ENCODE measurements around the gene TIPIN.

Gene TIPIN, protein sequence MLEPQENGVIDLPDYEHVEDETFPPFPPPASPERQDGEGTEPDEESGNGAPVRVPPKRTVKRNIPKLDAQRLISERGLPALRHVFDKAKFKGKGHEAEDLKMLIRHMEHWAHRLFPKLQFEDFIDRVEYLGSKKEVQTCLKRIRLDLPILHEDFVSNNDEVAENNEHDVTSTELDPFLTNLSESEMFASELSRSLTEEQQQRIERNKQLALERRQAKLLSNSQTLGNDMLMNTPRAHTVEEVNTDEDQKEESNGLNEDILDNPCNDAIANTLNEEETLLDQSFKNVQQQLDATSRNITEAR

GRCh38 chr15:66356359-66357236, at the start of gene TIPIN:
TIPIN (minus strand) TSS chr15:66356685; CDS start chr15:66352947, 3,738 bp downstream.
- peak; percentile 96 for DNase-seq (ENCODE audit: low read depth)
- peak within 1 kb of the TSS; percentile 92 for H3K4me3 ChIP-seq (ENCODE audit: low read length)
- no peak for TF ChIP-seq CTCF (IDR thresholded peaks at IDR 0.05; ENCODE audit: insufficient read depth, low read depth, low read length, missing control alignments)

DNA sequence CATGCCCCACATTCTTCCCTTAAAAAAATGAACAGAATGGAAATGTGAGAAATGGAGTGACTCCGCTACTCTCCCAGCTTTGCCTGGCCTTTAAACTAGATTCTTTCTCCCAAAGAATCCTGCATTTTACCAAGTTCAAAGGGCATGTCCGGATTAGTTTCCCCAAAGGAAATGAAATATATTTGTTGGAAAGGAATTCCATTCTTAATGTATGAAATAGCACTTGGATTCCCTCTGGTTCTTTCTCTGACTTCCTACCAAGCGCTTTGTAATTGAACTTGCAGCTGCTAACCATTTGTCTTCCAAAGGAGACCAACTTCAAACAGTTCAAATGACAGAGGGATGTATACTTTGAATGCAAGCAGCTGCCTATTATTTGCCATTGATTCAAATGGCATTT, 49.1 kb upstream of the TIPIN start:
- no peak for TF ChIP-seq CTCF (IDR thresholded peaks at IDR 0.05; ENCODE audit: insufficient read depth, low read depth, low read length, missing control alignments)
- no peak overlapping the region for H3K4me3 ChIP-seq (ENCODE audit: low read length)
- no peak for DNase-seq (ENCODE audit: low read depth)

GRCh38 chr15:66405007-66405406, 48.5 kb upstream of the TIPIN start:
- no peak overlapping the region for H3K4me3 ChIP-seq (ENCODE audit: low read length)
- peak; percentile 22 for DNase-seq (ENCODE audit: low read depth)
- no peak for TF ChIP-seq CTCF (IDR thresholded peaks at IDR 0.05; ENCODE audit: insufficient read depth, low read depth, low read length, missing control alignments)

GRCh38 chr15:66404532-66404931, 48.0 kb upstream of the TIPIN start:
- no peak overlapping the region for H3K4me3 ChIP-seq (ENCODE audit: low read length)
- no peak for TF ChIP-seq CTCF (IDR thresholded peaks at IDR 0.05; ENCODE audit: insufficient read depth, low read depth, low read length, missing control alignments)
- DNase-seq (ENCODE audit: low read depth): no peak

- no peak for TF ChIP-seq CTCF (IDR thresholded peaks at IDR 0.05; ENCODE audit: insufficient read depth, low read depth, low read length, missing control alignments)
- H3K4me3 ChIP-seq (ENCODE audit: low read length): no peak overlapping the region
- no peak for DNase-seq (ENCODE audit: low read depth)
Observed at GRCh38 chr15:66404122-66404521, 47.6 kb upstream of the TIPIN start.

DNA sequence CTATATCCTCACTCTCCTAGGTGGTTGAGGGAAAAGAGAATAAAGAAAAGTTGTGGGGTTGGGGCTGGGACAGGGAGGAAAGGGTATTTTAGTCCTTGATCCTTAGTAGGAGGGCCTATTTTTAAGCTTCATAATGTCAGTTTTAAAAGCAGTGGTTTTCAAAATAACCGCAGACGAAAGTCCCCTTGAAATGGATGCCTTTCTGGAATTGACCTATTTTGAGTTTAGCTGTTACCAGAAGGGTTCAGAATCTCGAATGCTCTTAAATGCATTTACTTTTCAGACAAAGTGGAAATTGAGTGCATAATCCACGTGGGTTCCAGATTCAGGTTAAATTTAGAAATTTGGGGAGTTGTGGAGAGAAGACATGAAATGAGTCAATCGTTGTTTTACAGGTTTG, 46.8 kb upstream of the TIPIN start:
- TF ChIP-seq CTCF (IDR thresholded peaks at IDR 0.05; ENCODE audit: insufficient read depth, low read depth, low read length, missing control alignments): no peak
- no peak for DNase-seq (ENCODE audit: low read depth)
- H3K4me3 ChIP-seq (ENCODE audit: low read length): no peak overlapping the region

Data from epithelial cell of esophagus (primary cell).